Body of pancreas (tissue), 4 donors: ENCODE results near the gene CAMTA1.

ENCODE experiments used
- POLR2A ChIP-seq, 3 donors: fragments of 450-650 bp; IDR thresholded peaks; one replicate each; pipeline ENCODE4 v1.6.1; 2016; ENCODE audit warnings: antibody characterized with exemption in 3 of 3, mild to moderate bottlenecking in 2 of 3
- TF ChIP-seq, protein P1 (sequence below), 7 experiments: fragments of 450-650 bp in 4 of 7; fragments of 200-600 bp in 3 of 7; sonication (generic) in 3 of 7; IDR thresholded peaks; one replicate each; pipeline ENCODE4 v1.5.1; 2016 to 2019; ENCODE audit warnings: antibody characterized with exemption in 7 of 7

GRCh38 chr1:7509598-7509997 is 724.3 kb downstream of the CAMTA1 start:
- no peak for TF ChIP-seq POLR2A (IDR thresholded peaks at IDR 0.05)
- TF ChIP-seq, protein P1, sequence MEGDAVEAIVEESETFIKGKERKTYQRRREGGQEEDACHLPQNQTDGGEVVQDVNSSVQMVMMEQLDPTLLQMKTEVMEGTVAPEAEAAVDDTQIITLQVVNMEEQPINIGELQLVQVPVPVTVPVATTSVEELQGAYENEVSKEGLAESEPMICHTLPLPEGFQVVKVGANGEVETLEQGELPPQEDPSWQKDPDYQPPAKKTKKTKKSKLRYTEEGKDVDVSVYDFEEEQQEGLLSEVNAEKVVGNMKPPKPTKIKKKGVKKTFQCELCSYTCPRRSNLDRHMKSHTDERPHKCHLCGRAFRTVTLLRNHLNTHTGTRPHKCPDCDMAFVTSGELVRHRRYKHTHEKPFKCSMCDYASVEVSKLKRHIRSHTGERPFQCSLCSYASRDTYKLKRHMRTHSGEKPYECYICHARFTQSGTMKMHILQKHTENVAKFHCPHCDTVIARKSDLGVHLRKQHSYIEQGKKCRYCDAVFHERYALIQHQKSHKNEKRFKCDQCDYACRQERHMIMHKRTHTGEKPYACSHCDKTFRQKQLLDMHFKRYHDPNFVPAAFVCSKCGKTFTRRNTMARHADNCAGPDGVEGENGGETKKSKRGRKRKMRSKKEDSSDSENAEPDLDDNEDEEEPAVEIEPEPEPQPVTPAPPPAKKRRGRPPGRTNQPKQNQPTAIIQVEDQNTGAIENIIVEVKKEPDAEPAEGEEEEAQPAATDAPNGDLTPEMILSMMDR (IDR thresholded peaks at IDR 0.05) = no peak
